Spleen (tissue), 11 donors: Measurements from ENCODE around the gene B4GALT2. TPM values are rescaled to one million over a fixed set of nuclear protein-coding genes. Genes with fewer than 3 reads are reported as not detected.

ENCODE experiments used
- DNase-seq: peaks from one replicate; pipeline ENCODE4 v3.0.0-alpha.2; 2020
- H3K27ac ChIP-seq, 8 donors: fragments of 200-600 bp; sonication (generic) in 7 of 8; 1 replicate in 4 of 8; 2 replicates in 4 of 8; pipeline versions ENCODE4 v1.5.0 to v1.8.0; 2016 to 2021; ENCODE audit warnings: inconsistent platforms in 4 of 8, mild to moderate bottlenecking in 4 of 8, moderate library complexity in 1 of 8
- H3K27me3 ChIP-seq, 7 donors: fragments of 200-600 bp; sonication (generic) in 6 of 7; replicated peaks in 1 of 7; 1 replicate in 4 of 7; 2 replicates in 3 of 7; pipeline versions ENCODE4 v1.5.0 to v1.8.0; 2016 to 2021; ENCODE audit warnings: inconsistent platforms in 3 of 7, mild to moderate bottlenecking in 1 of 7
- H3K36me3 ChIP-seq, 6 donors: fragments of 200-600 bp; sonication (generic) in 5 of 6; 1 replicate in 4 of 6; 2 replicates in 2 of 6; pipeline versions ENCODE4 v1.5.0 to v1.8.0; 2016 to 2021; ENCODE audit warnings: inconsistent platforms in 2 of 6
- H3K4me1 ChIP-seq, 6 donors: fragments of 200-600 bp; sonication (generic) in 5 of 6; 1 replicate in 3 of 6; 2 replicates in 3 of 6; pipeline versions ENCODE4 v1.5.0 to v1.8.0; 2016 to 2021; ENCODE audit warnings: inconsistent platforms in 3 of 6
- H3K4me3 ChIP-seq, 8 donors: fragments of 200-600 bp; sonication (generic) in 7 of 8; 1 replicate in 4 of 8; 2 replicates in 4 of 8; pipeline versions ENCODE4 v1.5.0 to v1.8.0; 2016 to 2021; ENCODE audit warnings: inconsistent platforms in 4 of 8, mild to moderate bottlenecking in 4 of 8, moderate library complexity in 2 of 8
- H3K9me3 ChIP-seq, 8 donors: fragments of 200-600 bp; sonication (generic) in 7 of 8; 1 replicate in 4 of 8; 2 replicates in 4 of 8; pipeline versions ENCODE4 v1.5.0 to v1.8.0; 2016 to 2021; ENCODE audit warnings: inconsistent platforms in 4 of 8
- CTCF ChIP-seq, 11 experiments: fragments of 200-600 bp in 7 of 11; fragments of 450-650 bp in 4 of 11; sonication (generic) in 4 of 11; IDR thresholded peaks in 8 of 11; conservative IDR thresholded peaks in 3 of 11; 1 replicate in 7 of 11; 2 replicates in 4 of 11; pipeline versions ENCODE4 v1.4.0 to v1.8.0; 2016 to 2021; ENCODE audit warnings: antibody characterized with exemption in 11 of 11, inconsistent platforms in 4 of 11, mild to moderate bottlenecking in 1 of 11
- POLR2A ChIP-seq, 3 donors: fragments of 450-650 bp; IDR thresholded peaks; one replicate each; pipeline ENCODE4 v1.5.1; 2017; ENCODE audit warnings: antibody characterized with exemption in 3 of 3, mild to moderate bottlenecking in 1 of 3
- POLR2AphosphoS5 ChIP-seq, 3 donors: sonication (generic); formaldehyde crosslinking; IDR thresholded peaks; one replicate each; pipeline ENCODE4 v1.5.1; 2017; ENCODE audit warnings: antibody characterized with exemption in 3 of 3
- WGBS, 5 donors: extraction: QIAGEN DNeasy Blood & Tissue Kit in 3 of 5; methylation state at CpG; one replicate each; pipeline versions ENCODE4 v1.1.5 to v1.1.7; 2013 to 2018; 5-methylcytosine and 5-hydroxymethylcytosine counted together
- intact Hi-C: fragments of 100-400 bp; cut with DNase I; formaldehyde crosslinking; loops from one replicate; pipeline ENCODE4 v1.15.0; 2023; ENCODE audit warnings: low total_unique reads
- polyA plus RNA-seq, 3 donors: library from polyadenylated mRNA; stranded (reverse); fragments of 200-250 nt; gene quantifications; one replicate each; pipeline ENCODE4 v1.2.1, GENCODE V29; 2013
- total RNA-seq, 7 donors: library from RNA; depleted of rRNA in 3 of 7; stranded (reverse); fragments of >200 nt in 3 of 7; fragmentation: NEBNext Ultra II Directional in 4 of 7; extraction: Animal tissue kit (Norgen Biotek cat#: 25700) in 4 of 7; gene quantifications; one replicate each; pipeline versions ENCODE4 v1.1.0 to v1.2.1, GENCODE V29; 2016 to 2021
- donor health status: healthy with polysubstance abuse.
- donor health status: DM: no; HTN: no; CAD: no; lungs with moderate emphysema.
- donor health status: DM: no; HTN: no; CAD: no.
- donor health status: Bipolar disorder and iron deficiency.
- donor health status: healthy.
- donor health status: DM: no; HTN: no; CAD: no.
- donor health status: DM: yes; HTN: yes; CAD: no.

The B4GALT2 gene
- total and polyA plus RNA-seq, 10 donors, result 7.0 to 23.3 (median 12.8) TPM

- H3K4me1 ChIP-seq, result peaks cover 3 to 46% (median 25%) of the 10 kb centered on the region in 6 donors
- H3K9me3 ChIP-seq, result no peaks in the 10 kb centered on the region
- intact Hi-C loops, result no loop called here
- peak; percentile 75 for DNase-seq
- 36 to 46% (median 45%) methylated on average over 11 of the region's 11 CpGs for WGBS, 5 donors
- no peaks in the 10 kb centered on the region for H3K27me3 ChIP-seq
- peak overlapping the region in 4 of 8 donors; percentile 79 to 84 (median 83) for H3K27ac ChIP-seq
- no peaks in the 10 kb centered on the region for H3K36me3 ChIP-seq
- TF ChIP-seq POLR2A (IDR thresholded peaks at IDR 0.05), result no peak
- no peak for TF ChIP-seq CTCF (IDR thresholded peaks at IDR 0.05 in 8 of 11, conservative IDR thresholded peaks at IDR 0.05 in 3 of 11)
- TF ChIP-seq POLR2AphosphoS5 (IDR thresholded peaks at IDR 0.05), result no peak
- H3K4me3 ChIP-seq, result peak overlapping the region; percentile 56 to 91 (median 82)
Observed at GRCh38 chr1:43992232-43992995, 13.4 kb downstream of the B4GALT2 start.

GRCh38 chr1:43993206-43993914, 14.3 kb downstream of the B4GALT2 start:
- intact Hi-C loops, result no loop called here
- TF ChIP-seq POLR2AphosphoS5 (IDR thresholded peaks at IDR 0.05) (no peak), POLR2A (IDR thresholded peaks at IDR 0.05) (no peak), CTCF (IDR thresholded peaks at IDR 0.05 in 8 of 11, conservative IDR thresholded peaks at IDR 0.05 in 3 of 11) (no peak)
- Histone ChIP-seq H3K27ac (peak overlapping the region in 2 of 8 donors; percentile 17 to 84), H3K36me3 (no peaks in the 10 kb centered on the region), H3K4me1 (peaks cover 3 to 46% (median 25%) of the 10 kb centered on the region in 6 donors), H3K4me3 (no peak overlapping the region), H3K27me3 (no peaks in the 10 kb centered on the region), H3K9me3 (no peaks in the 10 kb centered on the region)
- 86 to 91% (median 88%) methylated on average over 9 of the region's 9 CpGs for WGBS, 5 donors
- DNase-seq, result no peak

GRCh38 chr1:43994071-43994470, 15.1 kb downstream of the B4GALT2 start:
- intact Hi-C loops, result no loop called here
- 81 to 93% (median 87%) methylated on average over 7 of the region's 7 CpGs for WGBS, 5 donors
- peaks cover 3 to 46% (median 25%) of the 10 kb centered on the region in 6 donors for H3K4me1 ChIP-seq

More at GRCh38 chr1:43994071-43994470, 15.1 kb downstream of the B4GALT2 start:
- no peak for DNase-seq
- TF ChIP-seq CTCF (IDR thresholded peaks at IDR 0.05 in 8 of 11, conservative IDR thresholded peaks at IDR 0.05 in 3 of 11), result no peak
- TF ChIP-seq POLR2A (IDR thresholded peaks at IDR 0.05), result no peak
- no peak for TF ChIP-seq POLR2AphosphoS5 (IDR thresholded peaks at IDR 0.05)
- Histone ChIP-seq H3K9me3 (no peaks in the 10 kb centered on the region), H3K27ac (peak overlapping the region in 2 of 8 donors; percentile 17 to 26), H3K4me3 (no peak overlapping the region), H3K27me3 (no peaks in the 10 kb centered on the region), H3K36me3 (no peaks in the 10 kb centered on the region)
